GM18519 (cell line): ENCODE measurements around the gene CCL19.

Experiments
- ATAC-seq: cut with Tn5 transposase; IDR thresholded peaks from one replicate; pipeline ENCODE4 v1.9.1; 2021; ENCODE audit warnings: mild to moderate bottlenecking, moderate library complexity; ENCODE audit not compliant: unreplicated experiment, low FRiP score

Gene CCL19

DNA sequence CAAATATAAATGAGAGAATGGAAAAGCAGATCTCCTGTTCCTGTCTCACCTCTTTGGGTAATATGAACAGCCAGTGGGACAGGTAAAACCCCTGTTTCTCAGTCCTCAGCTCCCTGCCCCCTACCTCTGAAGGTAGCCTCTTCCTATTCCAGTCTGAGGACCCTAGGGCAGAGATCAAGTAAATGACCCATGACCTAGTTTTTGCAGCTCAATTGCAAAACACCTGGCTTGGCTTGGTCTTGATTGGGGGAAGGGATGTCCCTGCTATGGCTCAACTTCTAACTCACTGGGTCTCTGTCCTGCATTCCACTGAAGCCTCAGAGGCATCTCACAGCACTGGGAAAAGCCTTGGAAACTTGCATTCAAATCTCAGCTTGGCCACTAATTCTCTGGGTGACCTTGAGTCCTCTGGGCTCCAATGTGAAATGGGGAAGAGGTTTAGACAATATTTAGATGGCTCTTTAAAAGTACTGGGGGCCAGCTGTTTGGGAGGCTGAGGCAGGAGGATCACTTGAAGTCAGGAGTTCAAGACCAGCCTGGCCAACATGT is 46.2 kb downstream of the CCL19 start:
- no peak for ATAC-seq

GRCh38 chr9:34642679-34643078 is 48.4 kb downstream of the CCL19 start:
- no peak for ATAC-seq
